ENCODE measurements around the gene SCYGR6. TPM values are rescaled to one million over a fixed set of nuclear protein-coding genes. Genes with fewer than 3 reads are reported as not detected.
"Not testable (repeated sequence)": the region's sequence is repeated elsewhere in the genome, so short reads cannot be mapped to it uniquely, and the experiment has no call there.

SCYGR6 gene, protein sequence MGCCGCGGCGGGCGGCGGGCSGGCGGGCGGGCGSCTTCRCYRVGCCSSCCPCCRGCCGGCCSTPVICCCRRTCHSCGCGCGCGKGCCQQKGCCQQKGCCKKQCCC
- not detected for polyA plus RNA-seq (ENCODE audit: insufficient read length in 4 of 4)

GRCh38 chr2:227724394-227725039 lies at the start of gene SCYGR6:
TSS of gene SCYGR6 (minus strand) at chr2:227724757. CDS start at chr2:227724757, 0 bp downstream.
- DNase-seq (ENCODE audit: low read depth in 4 of 4, low spot score in 3 of 4), result no peak

DNA sequence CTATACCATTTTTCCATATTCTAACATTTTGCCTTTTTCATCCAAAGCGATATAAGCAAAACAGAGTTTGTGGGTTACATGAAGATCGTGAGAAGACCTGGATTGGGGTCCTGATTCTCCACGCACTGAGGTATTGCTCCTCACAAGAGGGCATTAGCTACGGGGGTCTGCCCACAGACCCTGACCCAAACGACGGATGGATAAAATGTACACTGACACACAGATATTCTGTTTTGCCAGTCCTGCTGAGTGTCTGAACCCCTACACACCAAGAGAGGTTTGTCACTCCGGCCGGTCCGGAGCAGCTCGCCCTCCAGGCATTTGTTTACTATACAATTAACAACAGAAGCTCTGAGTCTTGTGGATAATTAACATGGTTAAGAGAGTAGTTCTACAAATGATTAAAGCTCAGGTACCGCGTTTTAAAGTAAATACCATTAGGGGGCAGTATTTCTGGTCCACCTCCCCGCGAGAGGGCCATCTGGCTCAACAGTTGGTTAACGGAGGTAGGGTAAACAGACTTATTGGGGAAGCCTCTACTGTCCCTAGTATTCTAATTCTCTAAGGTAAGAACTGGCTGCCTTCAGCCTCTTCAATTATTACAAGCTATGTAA lies 49.6 kb upstream of the SCYGR6 start:
- DNase-seq (ENCODE audit: low read depth in 4 of 4, low spot score in 3 of 4), result no peak

DNA sequence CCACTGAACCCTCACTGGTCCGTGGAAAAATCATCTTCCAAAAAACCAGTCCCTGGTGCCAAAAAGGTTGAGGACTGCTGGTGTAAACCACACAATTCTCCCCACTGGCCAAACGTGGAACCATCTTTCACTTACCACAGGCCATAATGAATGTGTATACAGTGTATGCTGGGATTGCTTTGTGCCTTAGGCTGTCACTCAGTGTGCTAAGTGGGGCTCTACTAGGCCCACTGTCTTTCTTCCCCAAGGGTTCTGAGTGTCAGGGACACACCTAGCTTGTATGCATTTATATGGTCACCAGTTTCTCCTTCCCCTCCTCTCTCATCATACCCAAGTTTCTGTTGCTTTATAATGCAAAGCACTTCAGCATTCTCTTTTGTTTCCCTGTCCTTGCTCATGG lies 48.4 kb upstream of the SCYGR6 start:
- no peak for DNase-seq (ENCODE audit: low read depth in 4 of 4, low spot score in 3 of 4)

GRCh38 chr2:227772197-227772661 lies 47.7 kb upstream of the SCYGR6 start:
- DNase-seq (ENCODE audit: low read depth in 4 of 4, low spot score in 3 of 4), result no peak

GRCh38 chr2:227767830-227768229 lies 43.3 kb upstream of the SCYGR6 start:
- DNase-seq (ENCODE audit: low read depth in 4 of 4, low spot score in 3 of 4), result no peak

DNA sequence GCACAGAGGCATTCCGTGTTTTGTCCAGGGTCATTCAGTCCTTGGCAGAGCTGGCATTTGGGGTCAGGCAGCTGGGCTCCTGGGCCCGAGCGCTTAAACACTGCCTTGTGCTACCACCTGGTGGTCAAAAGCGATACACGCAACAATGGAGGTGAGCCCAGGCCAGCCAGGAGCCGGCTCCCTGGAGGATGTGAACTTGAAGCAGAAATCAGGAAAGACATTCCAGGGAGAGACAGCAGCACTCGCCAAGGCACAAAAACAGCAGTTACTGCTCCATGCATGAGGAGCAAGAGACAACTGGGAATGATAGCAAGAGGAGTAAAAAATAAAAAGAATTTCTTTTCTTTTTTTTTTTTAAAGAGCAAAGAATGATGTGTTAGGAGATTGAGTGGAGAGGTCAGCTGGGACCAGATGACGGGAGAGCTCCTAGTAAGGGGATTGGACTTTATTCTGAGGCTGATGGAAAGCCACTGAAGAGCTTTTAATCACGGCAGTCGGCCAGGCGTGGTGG lies 41.9 kb upstream of the SCYGR6 start:
- DNase-seq (ENCODE audit: low read depth in 4 of 4, low spot score in 3 of 4), result peak in 3 of 4 donors; percentile 63 to 68 (median 65)

DNA sequence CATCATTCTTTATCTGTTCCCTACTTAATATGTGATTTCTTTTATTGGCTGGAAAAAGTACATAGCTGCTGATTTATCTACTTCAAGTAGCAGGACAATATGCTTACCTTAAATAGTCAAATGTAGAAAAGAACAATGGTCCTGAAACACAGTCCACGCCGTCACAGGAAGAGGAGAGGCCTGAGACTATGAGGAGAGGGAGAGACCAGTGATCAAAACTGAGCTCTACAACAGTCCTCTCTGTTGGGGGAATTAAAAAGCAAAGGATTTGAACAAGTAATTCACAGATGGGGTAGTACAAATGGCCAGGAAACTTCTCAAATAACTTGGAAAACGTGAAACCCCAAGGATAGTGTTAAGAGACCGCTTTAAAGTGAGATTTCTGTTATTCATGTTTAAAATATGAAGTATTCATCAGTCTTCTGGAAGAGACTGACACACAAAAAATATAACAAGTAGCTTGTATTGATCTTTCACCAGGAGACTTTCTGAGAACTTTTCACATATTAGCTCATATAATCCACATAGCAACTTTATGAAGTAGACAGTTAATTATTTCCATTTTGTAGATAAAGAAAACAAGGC lies 41.3 kb upstream of the SCYGR6 start:
- DNase-seq (ENCODE audit: low read depth in 4 of 4, low spot score in 3 of 4), result no peak

GRCh38 chr2:227761740-227762476 lies 37.4 kb upstream of the SCYGR6 start:
- DNase-seq (ENCODE audit: low read depth in 4 of 4, low spot score in 3 of 4), result peak in 3 of 4 donors; percentile 29 to 71 (median 45)

DNA sequence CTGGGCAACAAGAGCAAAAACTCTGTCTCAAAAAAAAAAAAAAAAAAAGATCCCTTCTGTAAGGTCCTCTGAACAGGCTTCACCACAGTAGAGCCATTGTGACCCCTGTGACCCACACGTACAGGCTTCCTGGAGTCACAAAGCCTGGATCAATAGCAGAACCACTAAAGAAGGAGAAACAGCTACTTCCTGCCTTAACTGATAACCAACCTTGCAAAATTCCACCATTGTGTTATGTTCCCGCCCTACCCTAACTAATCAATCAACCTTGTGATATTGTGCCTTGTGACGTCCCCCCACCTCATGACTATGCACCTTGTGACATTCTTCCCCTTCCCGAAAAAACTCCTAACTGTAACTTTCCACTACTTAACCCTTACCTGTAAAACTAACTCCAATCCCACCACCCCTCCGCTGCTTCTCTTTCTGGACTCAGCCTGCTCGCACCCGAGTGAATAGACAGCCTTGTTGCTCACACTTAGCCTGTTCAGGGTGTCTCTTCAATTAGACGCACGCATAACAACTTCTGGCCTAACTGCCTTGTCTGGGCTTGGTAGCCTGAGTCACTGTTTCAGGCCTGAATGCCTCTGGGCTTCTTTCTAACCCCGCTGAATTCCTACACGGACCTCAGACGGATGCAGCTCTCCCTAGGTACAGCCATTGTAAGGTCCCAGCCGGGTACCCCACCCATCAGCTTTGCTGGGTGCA lies 35.0 kb upstream of the SCYGR6 start:
- DNase-seq (ENCODE audit: low read depth in 4 of 4, low spot score in 3 of 4), result no peak

DNA sequence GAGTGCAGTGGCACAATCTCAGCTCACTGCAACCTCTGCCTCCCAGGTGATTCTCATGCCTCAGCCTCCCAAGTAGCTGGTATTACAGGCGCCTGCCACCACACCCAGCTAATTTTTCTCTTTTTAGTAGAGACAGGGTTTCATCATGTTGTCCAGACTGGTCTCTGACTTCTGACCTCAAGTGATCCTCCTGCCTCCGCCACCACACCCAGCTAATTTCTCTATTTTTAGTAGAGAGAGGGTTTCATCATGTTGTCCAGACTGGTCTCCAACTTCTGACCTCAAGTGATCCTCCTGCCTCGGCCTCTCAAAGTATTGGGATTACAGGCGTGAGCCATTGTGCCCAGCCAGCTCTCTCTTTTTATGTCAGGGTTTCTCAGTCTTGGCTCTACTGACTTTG lies 31.7 kb upstream of the SCYGR6 start:
- DNase-seq (ENCODE audit: low read depth in 4 of 4, low spot score in 3 of 4), result not testable (repeated sequence)

DNA sequence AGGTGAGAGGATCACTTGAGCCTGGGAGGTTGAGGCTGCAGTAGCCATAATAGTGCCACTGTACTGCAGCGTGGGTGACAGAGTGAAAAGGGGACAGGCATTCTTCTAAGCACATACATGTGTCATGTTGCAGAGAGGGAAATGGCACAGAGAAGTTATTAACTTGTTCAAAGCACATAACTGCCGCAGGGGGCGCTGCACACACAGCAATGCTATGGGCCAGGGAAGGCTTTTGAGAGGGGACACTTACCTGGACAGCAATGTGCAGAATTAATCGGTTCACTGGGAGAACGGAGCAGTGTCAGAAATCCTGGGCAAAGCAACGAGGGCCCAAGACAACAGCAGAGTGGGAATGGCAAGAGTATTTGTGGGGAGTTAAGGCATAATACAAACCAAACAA lies 23.5 kb upstream of the SCYGR6 start:
- DNase-seq (ENCODE audit: low read depth in 4 of 4, low spot score in 3 of 4), result no peak

DNA sequence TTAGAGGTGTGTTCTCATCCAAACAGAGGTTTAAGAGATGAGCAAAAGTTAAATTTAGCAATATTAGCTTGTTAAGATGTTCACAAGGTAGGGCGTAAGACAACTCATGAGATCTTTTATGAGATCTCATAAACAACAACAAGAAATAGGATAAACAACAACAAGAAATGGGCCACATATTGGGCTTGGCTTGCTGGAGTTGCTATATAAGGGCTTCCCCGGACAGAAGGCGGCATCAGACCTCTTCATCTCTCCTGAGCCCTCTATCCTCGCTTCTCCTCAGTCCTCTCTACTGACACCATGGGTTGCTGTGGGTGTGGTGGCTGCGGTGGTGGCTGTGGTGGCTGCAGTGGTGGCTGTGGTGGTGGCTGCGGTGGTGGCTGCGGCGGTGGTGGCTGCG lies 21.0 kb upstream of the SCYGR6 start, which contains the start of gene SCYGR8:
Gene SCYGR8, plus strand, starts transcription at position 301 of the 400 bp plus-strand sequence. Its CDS starts 0 bp downstream, at position 301.
- DNase-seq (ENCODE audit: low read depth in 4 of 4, low spot score in 3 of 4), result no peak

DNA sequence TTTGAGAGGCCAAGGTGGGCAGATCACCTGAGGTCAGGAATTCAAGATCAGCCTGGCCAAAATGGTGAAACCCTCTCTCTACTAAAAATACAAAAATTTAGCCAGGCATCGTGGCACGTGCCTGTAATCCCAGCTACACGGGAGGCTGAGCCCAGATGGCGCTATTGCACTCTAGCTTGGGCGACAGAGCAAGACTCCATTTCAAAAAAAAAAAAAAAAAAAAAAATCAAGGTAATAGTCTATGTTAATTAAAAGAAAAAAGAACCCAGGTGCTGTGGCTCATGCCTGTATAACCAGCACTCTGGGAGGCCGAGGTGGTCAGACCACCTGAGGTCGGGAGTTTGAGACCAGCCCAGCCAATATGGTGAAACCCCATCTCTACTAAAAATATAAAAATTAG lies 16.1 kb upstream of the SCYGR6 start:
- DNase-seq (ENCODE audit: low read depth in 4 of 4, low spot score in 3 of 4), result not testable (repeated sequence)

GRCh38 chr2:227739351-227739750 lies 14.8 kb upstream of the SCYGR6 start:
- no peak for DNase-seq (ENCODE audit: low read depth in 4 of 4, low spot score in 3 of 4)

- no peak for DNase-seq (ENCODE audit: low read depth in 4 of 4, low spot score in 3 of 4)
Observed at GRCh38 chr2:227728035-227728434, 3.5 kb upstream of the SCYGR6 start, which contains the start of gene SCYGR7. TSS of gene SCYGR7 (plus strand) at chr2:227728335. CDS start at chr2:227728335, 0 bp downstream.

- not testable (repeated sequence) for DNase-seq (ENCODE audit: low read depth in 4 of 4, low spot score in 3 of 4)
Observed at GRCh38 chr2:227722821-227723220, 1.7 kb downstream of the SCYGR6 start.

- no peak for DNase-seq (ENCODE audit: low read depth in 4 of 4, low spot score in 3 of 4)
Observed at GRCh38 chr2:227720680-227721079, 3.9 kb downstream of the SCYGR6 start.

- no peak for DNase-seq (ENCODE audit: low read depth in 4 of 4, low spot score in 3 of 4)
Observed at GRCh38 chr2:227719641-227720040, 4.9 kb downstream of the SCYGR6 start.

DNA sequence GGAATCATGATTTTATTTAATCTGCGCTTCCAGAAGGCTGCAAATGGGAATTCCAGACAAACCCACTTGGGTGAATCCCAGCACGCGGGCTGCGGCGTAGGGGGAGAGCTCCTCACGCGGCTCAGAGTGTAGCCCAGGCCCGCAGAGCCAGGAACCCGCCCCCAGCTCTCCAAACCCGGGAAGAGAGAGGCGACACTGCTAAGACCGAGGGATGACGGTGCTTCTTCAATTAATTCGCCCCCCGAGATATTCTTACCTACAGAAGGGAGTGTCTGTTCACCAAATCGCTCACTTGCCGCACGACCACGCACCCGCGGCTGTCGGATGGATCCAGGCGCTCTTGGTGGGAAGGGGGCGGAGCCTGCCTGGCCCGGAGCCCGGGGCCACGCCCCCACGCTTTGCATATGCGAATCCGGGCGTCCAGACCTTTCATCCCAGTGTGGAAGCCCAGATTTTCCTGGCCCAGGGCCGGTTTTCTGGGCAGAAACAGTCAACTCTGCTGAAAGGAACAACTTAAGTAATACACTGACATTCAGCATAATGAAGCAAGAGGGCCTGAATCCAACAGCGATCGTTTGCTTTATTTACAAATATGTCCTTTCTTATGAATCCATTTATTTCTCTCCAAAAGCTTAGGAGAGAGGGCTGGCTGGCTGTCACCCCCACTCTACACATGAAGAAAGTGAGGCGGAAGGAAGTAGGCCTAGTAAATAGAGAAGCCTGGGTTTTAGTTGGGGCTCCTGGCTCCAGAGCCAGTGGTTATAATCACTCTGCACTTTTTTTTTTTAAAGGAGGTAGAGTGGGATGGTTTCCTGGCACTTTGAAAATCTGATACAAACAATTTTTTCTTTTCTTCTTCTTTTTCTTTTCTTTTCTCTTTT lies 6.6 kb downstream of the SCYGR6 start, which contains the start of gene SLC19A3:
Gene SLC19A3, minus strand, starts transcription at position 342 of the 881 bp plus-strand sequence. CDS start 15,710 bp downstream, outside the sequence.
- peak; percentile 50 to 59 (median 52) for DNase-seq (ENCODE audit: low read depth in 4 of 4, low spot score in 3 of 4)
